SK-N-SH (cell line): ENCODE measurements around the gene NRF1.

ENCODE experiments used
- CTCF ChIP-seq: fragments of 200-600 bp; sonication (generic); IDR thresholded peaks from 2 replicates; pipeline ENCODE4 v1.6.1; 2017; ENCODE audit warnings: antibody characterized with exemption, mild to moderate bottlenecking, moderate library complexity
- JUND ChIP-seq: IDR thresholded peaks from 2 replicates; pipeline ENCODE4 v1.4.0; 2012
- PBX3 ChIP-seq: IDR thresholded peaks from 2 replicates; pipeline ENCODE4; 2012
- POLR2AphosphoS5 ChIP-seq: IDR thresholded peaks from 2 replicates; pipeline ENCODE4 v1.6.1; 2012; ENCODE audit warnings: low read depth, low read length
- RFX5 ChIP-seq: IDR thresholded peaks from 2 replicates; pipeline ENCODE4 v1.6.1; 2012; ENCODE audit warnings: mild to moderate bottlenecking, improper control_type of control experiment, low read length
- TAF1 ChIP-seq: IDR thresholded peaks from 2 replicates; pipeline ENCODE4 v1.6.1; 2012; ENCODE audit warnings: low read depth, mild to moderate bottlenecking, low read length, moderate library complexity, borderline replicate concordance
- USF2 ChIP-seq: fragments of 150-350 bp; IDR thresholded peaks from 2 replicates; pipeline ENCODE4 v1.6.1; 2017; ENCODE audit warnings: antibody characterized with exemption, low read length, low read depth, borderline replicate concordance
- ZBTB33 ChIP-seq: IDR thresholded peaks from 2 replicates; pipeline ENCODE4 v1.4.0; 2012; ENCODE audit warnings: low read depth, borderline replicate concordance

GRCh38 chr7:129723679-129724078 lies 112.2 kb downstream of the NRF1 start:
- TF ChIP-seq CTCF = no peak
- no peak for TF ChIP-seq USF2
- no peak for TF ChIP-seq RFX5
- TF ChIP-seq POLR2AphosphoS5 = no peak
- no peak for TF ChIP-seq ZBTB33
- TF ChIP-seq JUND = no peak
- TF ChIP-seq TAF1 = no peak
- no peak for TF ChIP-seq PBX3
